ENCODE results near the gene RTN1.
A peak's percentile ranks its signal among the peaks of the same experiment; 100 is the strongest.

Gene RTN1

DNA sequence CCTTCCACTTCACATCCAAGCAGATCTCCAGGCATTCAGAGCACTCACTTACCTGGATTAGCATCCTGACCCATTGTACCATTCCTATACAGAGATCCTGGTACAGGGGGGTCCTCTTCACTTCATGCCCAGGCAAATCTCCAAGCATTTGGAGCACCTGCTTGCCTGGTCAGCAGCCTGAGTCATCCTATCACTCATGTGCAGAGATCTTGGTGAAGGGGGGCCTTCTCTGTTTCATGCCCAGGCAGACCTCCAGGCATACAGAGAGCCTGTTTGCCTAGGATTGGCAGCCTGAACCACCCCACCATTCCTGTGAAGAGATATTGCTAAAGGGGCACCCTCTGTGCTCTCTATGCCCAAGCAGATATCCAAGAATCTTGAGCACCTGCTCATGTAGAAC lies 182.9 kb downstream of the RTN1 start:
- Histone ChIP-seq H3K27ac (no peak overlapping the region), H3K4me1 (peaks cover 0 to 53% (median 0%) of the 10 kb centered on the region in 4 donors), H3K9me3 (no peaks in the 10 kb centered on the region), H3K36me3 (no peaks in the 10 kb centered on the region), H3K27me3 (no peaks in the 10 kb centered on the region), H3K4me3 (no peak overlapping the region)
- intact Hi-C loops (cut with DNase I; ENCODE audit: low total_unique reads), result no loop called here
- no peak for DNase-seq
- TF ChIP-seq, protein P1, sequence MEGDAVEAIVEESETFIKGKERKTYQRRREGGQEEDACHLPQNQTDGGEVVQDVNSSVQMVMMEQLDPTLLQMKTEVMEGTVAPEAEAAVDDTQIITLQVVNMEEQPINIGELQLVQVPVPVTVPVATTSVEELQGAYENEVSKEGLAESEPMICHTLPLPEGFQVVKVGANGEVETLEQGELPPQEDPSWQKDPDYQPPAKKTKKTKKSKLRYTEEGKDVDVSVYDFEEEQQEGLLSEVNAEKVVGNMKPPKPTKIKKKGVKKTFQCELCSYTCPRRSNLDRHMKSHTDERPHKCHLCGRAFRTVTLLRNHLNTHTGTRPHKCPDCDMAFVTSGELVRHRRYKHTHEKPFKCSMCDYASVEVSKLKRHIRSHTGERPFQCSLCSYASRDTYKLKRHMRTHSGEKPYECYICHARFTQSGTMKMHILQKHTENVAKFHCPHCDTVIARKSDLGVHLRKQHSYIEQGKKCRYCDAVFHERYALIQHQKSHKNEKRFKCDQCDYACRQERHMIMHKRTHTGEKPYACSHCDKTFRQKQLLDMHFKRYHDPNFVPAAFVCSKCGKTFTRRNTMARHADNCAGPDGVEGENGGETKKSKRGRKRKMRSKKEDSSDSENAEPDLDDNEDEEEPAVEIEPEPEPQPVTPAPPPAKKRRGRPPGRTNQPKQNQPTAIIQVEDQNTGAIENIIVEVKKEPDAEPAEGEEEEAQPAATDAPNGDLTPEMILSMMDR (IDR thresholded peaks at IDR 0.05), result no peak

- no peaks in the 10 kb centered on the region for H3K27me3 ChIP-seq
- no peaks in the 10 kb centered on the region for H3K9me3 ChIP-seq
- H3K36me3 ChIP-seq, result no peaks in the 10 kb centered on the region
- TF ChIP-seq, protein P1 (IDR thresholded peaks at IDR 0.05), result no peak
- H3K27ac ChIP-seq, result peak overlapping the region; percentile 76 to 90
- intact Hi-C loops (cut with DNase I; ENCODE audit: low total_unique reads), result no loop called here
- DNase-seq, result peak; percentile 74 to 84
- peaks cover 0 to 74% (median 31%) of the 10 kb centered on the region in 4 donors for H3K4me1 ChIP-seq
- no peak overlapping the region for H3K4me3 ChIP-seq
Observed at GRCh38 chr14:59679872-59680271, 190.7 kb downstream of the RTN1 start.

DNA sequence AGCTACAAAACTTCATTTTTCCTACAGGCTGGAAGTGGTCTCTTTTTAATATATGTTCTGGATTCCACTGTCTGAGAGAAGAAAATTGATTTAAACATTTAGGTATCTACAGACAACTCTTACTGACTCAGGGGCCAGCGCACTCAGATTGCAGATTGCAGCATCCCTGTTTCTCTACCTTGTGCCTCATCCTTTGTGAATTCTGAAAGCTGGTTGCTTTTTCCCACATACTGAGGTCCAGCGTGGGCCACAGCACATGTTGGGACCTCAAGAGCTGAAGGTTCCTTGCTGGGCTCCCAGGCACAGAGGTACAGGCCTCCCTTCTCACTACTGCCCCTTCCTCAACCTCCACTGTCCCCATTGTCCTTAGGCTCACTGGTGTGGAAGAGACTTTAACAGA lies 192.2 kb downstream of the RTN1 start:
- peaks cover 0 to 65% (median 31%) of the 10 kb centered on the region in 4 donors for H3K4me1 ChIP-seq
- no peaks in the 10 kb centered on the region for H3K9me3 ChIP-seq
- no peak overlapping the region for H3K4me3 ChIP-seq
- H3K36me3 ChIP-seq, result no peaks in the 10 kb centered on the region
- H3K27me3 ChIP-seq, result no peaks in the 10 kb centered on the region
- H3K27ac ChIP-seq, result peak overlapping the region; percentile 76 to 90
- DNase-seq, result no peak
- intact Hi-C loops (cut with DNase I; ENCODE audit: low total_unique reads), result no loop called here
- TF ChIP-seq, protein P1 (IDR thresholded peaks at IDR 0.05), result no peak

GRCh38 chr14:59677771-59678231 lies 192.8 kb downstream of the RTN1 start:
- TF ChIP-seq, protein P1 (IDR thresholded peaks at IDR 0.05), result no peak
- Histone ChIP-seq H3K27me3 (no peaks in the 10 kb centered on the region), H3K36me3 (no peaks in the 10 kb centered on the region), H3K27ac (peak overlapping the region; percentile 76 to 90), H3K4me1 (peaks cover 0 to 64% (median 31%) of the 10 kb centered on the region in 4 donors), H3K9me3 (no peaks in the 10 kb centered on the region), H3K4me3 (no peak overlapping the region)
- peak in 1 of 2 donors; percentile 41 for DNase-seq
- intact Hi-C loops (cut with DNase I; ENCODE audit: low total_unique reads), result no loop called here

GRCh38 chr14:59675394-59675793 lies 195.2 kb downstream of the RTN1 start:
- TF ChIP-seq, protein P1 (IDR thresholded peaks at IDR 0.05), result no peak
- H3K9me3 ChIP-seq, result no peaks in the 10 kb centered on the region
- H3K36me3 ChIP-seq, result no peaks in the 10 kb centered on the region
- DNase-seq, result no peak
- H3K4me1 ChIP-seq, result peaks cover 0 to 48% (median 30%) of the 10 kb centered on the region in 4 donors
- intact Hi-C loops (cut with DNase I; ENCODE audit: low total_unique reads), result no loop called here
- H3K27ac ChIP-seq, result peak overlapping the region; percentile 22 to 76
- no peaks in the 10 kb centered on the region for H3K27me3 ChIP-seq
- H3K4me3 ChIP-seq, result no peak overlapping the region

DNA sequence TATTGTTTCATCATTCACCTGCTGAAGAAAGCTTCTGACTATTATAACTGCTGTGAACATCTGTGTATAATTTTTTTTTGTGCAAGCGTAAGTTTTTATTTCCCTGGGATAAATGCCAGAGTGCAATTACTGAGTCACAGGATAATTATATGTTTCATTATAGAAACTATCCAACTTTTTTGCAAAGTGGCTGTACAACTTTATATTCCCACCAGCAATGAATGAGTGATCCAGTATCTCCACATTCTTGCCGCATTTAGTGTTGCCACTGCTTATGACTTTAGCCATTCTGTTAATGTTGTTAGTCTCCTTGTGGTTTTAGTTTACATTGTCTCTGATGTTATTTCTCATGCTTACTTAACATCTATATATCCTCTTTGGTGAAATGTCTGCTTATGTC lies 205.8 kb downstream of the RTN1 start:
- Histone ChIP-seq H3K36me3 (no peaks in the 10 kb centered on the region), H3K27me3 (no peaks in the 10 kb centered on the region), H3K27ac (no peak overlapping the region), H3K4me1 (no peaks in the 10 kb centered on the region), H3K9me3 (no peaks in the 10 kb centered on the region), H3K4me3 (no peak overlapping the region)
- TF ChIP-seq, protein P1 (IDR thresholded peaks at IDR 0.05), result no peak
- no peak for DNase-seq
- intact Hi-C loops (cut with DNase I; ENCODE audit: low total_unique reads), result no loop called here
